Stimulated activated CD8-positive, alpha-beta memory T cell treated with anti-CD3 and anti-CD28 coated beads, Interleukin-7, amount 100 ng/mL, for 24 hours (primary cell): ENCODE results near the gene RRH.

Experiments used
- DNase-seq: peaks from one replicate; pipeline ENCODE4 v3.0.0-alpha.2; 2020; ENCODE audit warnings: low read depth

The RRH gene

GRCh38 chr4:109887071-109887470 is 59.3 kb downstream of the RRH start:
- no peak for DNase-seq

- no peak for DNase-seq
Observed at GRCh38 chr4:109890076-109890475, 62.3 kb downstream of the RRH start.
